GM12873 (cell line): ENCODE measurements around the gene SMCHD1.

ENCODE experiments used
- CTCF ChIP-seq: IDR thresholded peaks from 2 replicates; pipeline ENCODE4 v1.5.1; 2012; ENCODE audit warnings: low read depth, mild to moderate bottlenecking, moderate library complexity, low read length, control low read depth; ENCODE audit not compliant: insufficient read depth; ENCODE audit errors: missing control alignments

The SMCHD1 gene

GRCh38 chr18:2845172-2845571 lies 189.6 kb downstream of the SMCHD1 start:
- TF ChIP-seq CTCF, result no peak

- no peak for TF ChIP-seq CTCF
Observed at GRCh38 chr18:2846636-2847316, 191.2 kb downstream of the SMCHD1 start, which contains the start of gene EMILIN2. EMILIN2 (plus strand) TSS chr18:2847006; CDS start chr18:2847189, 183 bp downstream.

GRCh38 chr18:2847317-2848246 lies 192.1 kb downstream of the SMCHD1 start:
- TF ChIP-seq CTCF, result no peak

- TF ChIP-seq CTCF, result no peak
Observed at GRCh38 chr18:2848247-2849246, 193.0 kb downstream of the SMCHD1 start.

GRCh38 chr18:2850816-2851215 lies 195.3 kb downstream of the SMCHD1 start:
- TF ChIP-seq CTCF, result no peak

- no peak for TF ChIP-seq CTCF
Observed at GRCh38 chr18:2851771-2852170, 196.2 kb downstream of the SMCHD1 start.
